H1 (cell line): ENCODE measurements around the gene PKDREJ. TPM values are rescaled to one million over a fixed set of nuclear protein-coding genes. Genes with fewer than 3 reads are reported as not detected.

Experiments used
- CTCF ChIA-PET: fragments of 300-600 bp; sonication (Branson Sonifier 250); formaldehyde crosslinking; loops from one replicate; lab custom pipeline; 2021; ENCODE audit not compliant: partially characterized antibody; lab: Charles Lee
- POLR2A ChIA-PET: fragments of 300-600 bp; sonication (Branson Sonifier 250); formaldehyde crosslinking; loops from one replicate; lab custom pipeline; 2021; ENCODE audit warnings: inconsistent platforms; ENCODE audit not compliant: partially characterized antibody; lab: Charles Lee
- DNase-seq, 2 experiments: peaks; one replicate each; pipeline versions ENCODE4 v3.0.0 to v3.0.0-alpha.2; 2010 to 2022; ENCODE audit warnings: low spot score in 2 of 2, low read depth in 1 of 2, mixed read lengths in 1 of 2
- FAIRE-seq: peaks from 2 replicates; lab custom pipeline; 2011; peaks lifted over from hg19 to GRCh38; lab: Jason Lieb, UNC
- H2AFZ ChIP-seq: 2 replicates; pipeline ENCODE4 v1.8.1; 2012; ENCODE audit warnings: low read length, inconsistent platforms
- H2AK5ac ChIP-seq: 2 replicates; pipeline ENCODE4 v1.6.1; 2013; ENCODE audit warnings: low read depth, low read length
- H2BK120ac ChIP-seq: replicated peaks from 2 replicates; pipeline ENCODE3; 2013; ENCODE audit warnings: low read depth, low read length, inconsistent platforms
- H2BK12ac ChIP-seq: 2 replicates; pipeline ENCODE4 v1.6.1; 2013; ENCODE audit warnings: low read depth, low read length
- H2BK15ac ChIP-seq: 2 replicates; pipeline ENCODE4 v1.6.1; 2013; ENCODE audit warnings: low read length
- H2BK20ac ChIP-seq: 2 replicates; pipeline ENCODE4 v1.6.1; 2013; ENCODE audit warnings: low read length
- H2BK5ac ChIP-seq: 2 replicates; pipeline ENCODE4 v1.6.1; 2013; ENCODE audit warnings: low read depth, low read length
- H3K14ac ChIP-seq: 2 replicates; pipeline ENCODE4 v1.6.1; 2013; ENCODE audit warnings: inconsistent platforms; ENCODE audit not compliant: insufficient read length
- H3K18ac ChIP-seq: 2 replicates; pipeline ENCODE4 v1.6.1; 2013; ENCODE audit warnings: low read length; ENCODE audit errors: extremely low read depth
- H3K23ac ChIP-seq: 2 replicates; pipeline ENCODE4 v1.6.1; 2013; ENCODE audit warnings: inconsistent platforms; ENCODE audit not compliant: insufficient read length
- H3K23me2 ChIP-seq: 2 replicates; pipeline ENCODE4 v1.6.1; 2013; ENCODE audit warnings: low read depth, low read length
- H3K27ac ChIP-seq: 2 replicates; pipeline ENCODE4 v1.6.1; 2011; ENCODE audit warnings: low read depth, low read length, inconsistent platforms
- H3K27me3 ChIP-seq, 4 experiments: replicated peaks in 1 of 4; 1 replicate in 1 of 4; 2 replicates in 3 of 4; pipeline versions ENCODE4 v1.6.1 to v1.8.1; 2011 to 2013; ENCODE audit warnings: low read length in 3 of 4, mild to moderate bottlenecking in 3 of 4, inconsistent platforms in 2 of 4, mixed read lengths in 2 of 4, moderate library complexity in 1 of 4; ENCODE audit not compliant: control insufficient read depth in 3 of 4, insufficient read depth in 3 of 4; ENCODE audit errors: extremely low read depth in 1 of 4
- H3K36me3 ChIP-seq, 4 experiments: 2 replicates each; pipeline versions ENCODE4 v1.6.1 to v1.8.1; 2011 to 2013; ENCODE audit warnings: mild to moderate bottlenecking in 4 of 4, low read length in 3 of 4, moderate library complexity in 2 of 4, control low read depth in 1 of 4, inconsistent platforms in 1 of 4; ENCODE audit not compliant: insufficient read depth in 4 of 4, control insufficient read depth in 2 of 4
- H3K4ac ChIP-seq: replicated peaks from 2 replicates; pipeline ENCODE3; 2013; ENCODE audit warnings: low read length, low read depth, mixed read lengths, inconsistent platforms; ENCODE audit not compliant: insufficient read length
- H3K4me1 ChIP-seq, 4 experiments: replicated peaks in 1 of 4; 1 replicate in 1 of 4; 2 replicates in 3 of 4; pipeline versions ENCODE4 v1.6.1 to v1.8.1; 2011 to 2013; ENCODE audit warnings: low read length in 3 of 4, inconsistent platforms in 2 of 4, mixed read lengths in 1 of 4; ENCODE audit not compliant: insufficient read depth in 4 of 4, control insufficient read depth in 3 of 4
- H3K4me2 ChIP-seq, 2 experiments: 2 replicates each; pipeline versions ENCODE4 v1.6.1 to v1.8.1; 2011 to 2013; ENCODE audit warnings: low read depth in 2 of 2, low read length in 2 of 2, control low read depth in 1 of 2, inconsistent platforms in 1 of 2, mild to moderate bottlenecking in 1 of 2; ENCODE audit not compliant: insufficient read depth in 1 of 2
- H3K4me3 ChIP-seq, 4 experiments: fragments of 200-600, 300-600 bp in 1 of 4; sonication (generic), shearing (Covaris generic), sonication (Bioruptor Twin) in 1 of 4; 2 replicates each; pipeline versions ENCODE4 v1.5.1 to v1.8.1; 2011 to 2016; ENCODE audit warnings: low read length in 4 of 4, low read depth in 3 of 4, control low read depth in 2 of 4, inconsistent platforms in 2 of 4, mild to moderate bottlenecking in 2 of 4, mixed read lengths in 1 of 4, moderate library complexity in 1 of 4; ENCODE audit not compliant: insufficient read depth in 2 of 4; ENCODE audit errors: extremely low read depth in 1 of 4
- H3K56ac ChIP-seq: replicated peaks from 2 replicates; pipeline ENCODE3; 2013; ENCODE audit warnings: low read depth, mild to moderate bottlenecking, mixed read lengths, low read length, inconsistent platforms; ENCODE audit not compliant: insufficient read length
- H3K79me1 ChIP-seq: 2 replicates; pipeline ENCODE4 v1.6.1; 2013; ENCODE audit warnings: low read depth, low read length, control low read depth
- H3K79me2 ChIP-seq, 2 experiments: 2 replicates each; pipeline versions ENCODE4 v1.6.1 to v1.8.1; 2012 to 2013; ENCODE audit warnings: low read length in 2 of 2, mild to moderate bottlenecking in 2 of 2, inconsistent platforms in 1 of 2; ENCODE audit not compliant: insufficient read depth in 2 of 2, control insufficient read depth in 1 of 2
- H3K9ac ChIP-seq, 4 experiments: replicated peaks in 1 of 4; 1 replicate in 1 of 4; 2 replicates in 3 of 4; pipeline versions ENCODE4 v1.6.1 to v1.8.1; 2011 to 2013; ENCODE audit warnings: low read depth in 3 of 4, low read length in 3 of 4, control low read depth in 2 of 4, mild to moderate bottlenecking in 2 of 4, moderate library complexity in 2 of 4, inconsistent platforms in 1 of 4; ENCODE audit errors: extremely low read depth in 1 of 4
- H3K9me3 ChIP-seq, 2 experiments: 2 replicates each; pipeline versions ENCODE4 v1.6.1 to v1.8.1; 2012 to 2013; ENCODE audit warnings: mild to moderate bottlenecking in 2 of 2, moderate library complexity in 2 of 2, control low read depth in 1 of 2, inconsistent platforms in 1 of 2, low read depth in 1 of 2, low read length in 1 of 2, mixed read lengths in 1 of 2; ENCODE audit not compliant: insufficient read depth in 2 of 2
- H4K20me1 ChIP-seq, 2 experiments: replicated peaks in 1 of 2; 2 replicates each; pipeline versions ENCODE3 to v1.8.1; 2011 to 2013; ENCODE audit warnings: inconsistent platforms in 2 of 2, low read length in 2 of 2, mild to moderate bottlenecking in 1 of 2; ENCODE audit not compliant: insufficient read depth in 2 of 2, control insufficient read depth in 1 of 2
- H4K5ac ChIP-seq: 2 replicates; pipeline ENCODE4 v1.6.1; 2013; ENCODE audit warnings: low read length, low read depth, mixed read lengths, inconsistent platforms; ENCODE audit not compliant: insufficient read length
- H4K8ac ChIP-seq: 2 replicates; pipeline ENCODE4 v1.8.0; 2013; ENCODE audit warnings: mild to moderate bottlenecking, moderate library complexity, low read length, inconsistent platforms; ENCODE audit not compliant: insufficient read depth; ENCODE audit errors: extremely low read depth
- H4K91ac ChIP-seq: replicated peaks from 2 replicates; pipeline ENCODE3; 2013; ENCODE audit warnings: low read length, mixed read lengths, inconsistent platforms; ENCODE audit not compliant: insufficient read length
- CBX8 ChIP-seq: fragments of 300-800, 300-1000 bp; sonication (generic); IDR thresholded peaks from 2 replicates; pipeline ENCODE4 v1.7.1; 2016; ENCODE audit warnings: low read depth, low read length, borderline replicate concordance
- GABPA ChIP-seq: IDR thresholded peaks from 2 replicates; pipeline ENCODE4 v1.6.1; 2011; ENCODE audit warnings: mild to moderate bottlenecking, low read length, moderate library complexity, borderline replicate concordance; ENCODE audit not compliant: insufficient read depth
- KDM4A ChIP-seq: IDR thresholded peaks from one replicate; pipeline ENCODE4 v1.7.1; 2012; ENCODE audit warnings: low read depth, mild to moderate bottlenecking, moderate library complexity, low read length, inconsistent platforms; ENCODE audit not compliant: severe bottlenecking
- POLR2AphosphoS5 ChIP-seq: IDR thresholded peaks from 2 replicates; pipeline ENCODE4 v1.6.1; 2011; ENCODE audit warnings: low read depth, low read length
- RNF2 ChIP-seq: fragments of 200-900, 300-1000 bp; sonication (generic); IDR thresholded peaks from 2 replicates; pipeline ENCODE4 v1.7.1; 2016; ENCODE audit warnings: borderline replicate concordance, low read depth, mild to moderate bottlenecking, antibody characterized with exemption, low read length; ENCODE audit not compliant: poor library complexity, severe bottlenecking; ENCODE audit errors: missing control alignments
- SIRT6 ChIP-seq: IDR thresholded peaks from one replicate; pipeline ENCODE4 v1.7.1; 2012; ENCODE audit warnings: low read length, inconsistent platforms
- SUZ12 ChIP-seq: fragments of 200-600 bp; sonication (generic); IDR thresholded peaks from 2 replicates; pipeline ENCODE4 v1.6.1; 2012; ENCODE audit warnings: mild to moderate bottlenecking, inconsistent platforms, low read length, moderate library complexity, mixed read lengths
- TAF1 ChIP-seq: IDR thresholded peaks from 2 replicates; pipeline ENCODE4 v1.6.1; 2011; ENCODE audit warnings: mild to moderate bottlenecking, low read depth, low read length
- TCF12 ChIP-seq: IDR thresholded peaks from 2 replicates; pipeline ENCODE4 v1.6.1; 2011; ENCODE audit warnings: low read depth, mild to moderate bottlenecking, low read length
- TEAD4 ChIP-seq: IDR thresholded peaks from 2 replicates; pipeline ENCODE4 v1.6.1; 2012; ENCODE audit warnings: low read depth, low read length, inconsistent platforms, mixed read lengths
- WGBS, 2 experiments: shearing (Covaris generic) in 1 of 2; methylation state at CpG; one replicate each; pipeline versions ENCODE4 v1.1.6 to v1.1.7; 2013 to 2015; ENCODE audit warnings: low lambda C conversion rate in 2 of 2, mixed read lengths in 2 of 2, inconsistent platforms in 1 of 2, low coverage in 1 of 2, missing lambda C conversion rate in 1 of 2; ENCODE audit not compliant: insufficient replicate concordance in 2 of 2, insufficient coverage in 1 of 2, insufficient read length in 1 of 2; ENCODE audit errors: extremely low coverage in 1 of 2, missing lambda C conversion rate in 1 of 2; 5-methylcytosine and 5-hydroxymethylcytosine counted together
- polyA plus RNA-seq, 7 experiments: library from polyadenylated mRNA; depleted of rRNA in 3 of 7; stranded (reverse) in 5 of 7; unstranded in 2 of 7; fragments of >200 nt in 5 of 7; fragments of 200-250 nt in 2 of 7; gene quantifications; 1 replicate in 5 of 7; 2 replicates in 1 of 7; 4 replicates in 1 of 7; pipeline versions ENCODE4 v1.2.1 to v1.2.3, GENCODE V29; 2011 to 2013; ENCODE audit warnings: missing spikeins in 2 of 7, mixed read lengths in 2 of 7
- total RNA-seq: library from RNA; stranded (reverse); fragmentation: NEBNext Ultra II Directional; extraction: Animal tissue kit (Norgen Biotek cat#: 25700); gene quantifications from 2 replicates; pipeline ENCODE4 v1.2.1, GENCODE V29; 2021
- TF ChIP-seq, protein P1 (sequence below): IDR thresholded peaks from 2 replicates; pipeline ENCODE4 v1.6.1; 2011; ENCODE audit warnings: low read depth, mild to moderate bottlenecking, low read length; ENCODE audit not compliant: insufficient read depth

The PKDREJ gene
- total and polyA plus RNA-seq, 2 of the 8 experiments (the other 6 are each of a cell fraction or from before 2014, with no cell fraction given): 0.02 to 0.04 TPM

DNA sequence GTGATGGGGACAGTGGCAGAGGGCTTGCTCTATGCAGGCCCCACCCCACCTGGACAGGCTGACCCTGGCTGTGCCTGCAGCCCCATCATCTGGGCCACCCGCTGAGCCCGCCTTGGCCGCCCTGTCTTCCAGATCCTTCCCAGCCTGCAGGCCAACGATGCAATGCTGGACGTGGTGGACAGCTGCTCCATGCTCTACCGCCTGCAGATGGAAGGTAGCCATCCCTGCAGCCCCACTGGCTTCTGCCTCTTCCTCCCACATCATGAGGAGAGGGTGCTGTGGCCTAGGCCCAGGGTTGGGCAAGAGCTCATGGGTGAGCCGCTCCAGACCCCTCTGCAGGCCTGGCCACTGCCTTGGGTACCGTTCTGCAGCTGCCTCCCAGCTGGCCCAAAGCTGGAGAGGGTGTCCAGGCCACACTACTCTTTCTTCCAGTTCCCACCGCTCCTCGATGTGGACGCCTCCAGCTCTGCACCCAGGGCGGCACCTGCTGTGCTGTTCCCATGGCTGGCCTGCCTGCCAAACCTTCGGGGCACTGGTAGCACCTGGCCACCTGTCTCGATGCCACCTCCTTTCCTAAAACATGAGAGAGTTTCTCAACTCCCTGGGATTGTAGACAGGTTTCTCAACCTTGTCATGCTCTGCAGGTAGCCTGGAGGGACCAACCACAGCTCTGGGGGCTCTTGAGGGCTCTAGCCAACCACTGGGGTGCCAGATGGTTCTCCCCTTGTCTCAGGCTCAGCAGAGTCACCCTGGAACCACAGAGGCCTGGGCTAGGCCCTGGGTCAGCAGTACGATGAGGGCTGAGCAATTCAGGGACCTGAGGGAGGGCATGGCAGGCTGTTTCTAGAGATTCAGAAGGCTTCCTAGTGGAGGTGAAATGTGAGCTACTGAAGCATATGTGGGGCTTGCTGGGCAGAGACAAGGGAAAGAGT lies 24.1 kb upstream of the PKDREJ start:
- Histone ChIP-seq H3K56ac (no peak overlapping the region), H3K79me2 (no peaks in the 10 kb centered on the region), H3K23ac (no peak overlapping the region), H2BK120ac (no peak overlapping the region), H2BK5ac (no peak overlapping the region), H2BK12ac (no peak overlapping the region), H4K5ac (no peak overlapping the region), H4K91ac (no peak overlapping the region), H3K23me2 (no peaks in the 10 kb centered on the region), H3K36me3 (peaks cover 0 to 7% (median 1%) of the 10 kb centered on the region in 4 experiments; a peak in 3 of 8 replicates), H3K4me1 (no peaks in the 10 kb centered on the region), H3K27me3 (no peaks in the 10 kb centered on the region), H3K14ac (no peak overlapping the region), H4K20me1 (peaks cover 0 to 3% of the 10 kb centered on the region in 2 experiments), H3K9ac (no peak overlapping the region), H2BK20ac (no peak overlapping the region), H3K18ac (no peak overlapping the region), H3K4me3 (no peak overlapping the region), H3K4me2 (no peak overlapping the region), H3K9me3 (no peaks in the 10 kb centered on the region), H3K79me1 (no peaks in the 10 kb centered on the region; the same call in 1 of the 2 replicates)
- FAIRE-seq (no peak), DNase-seq (no peak)
- CTCF ChIA-PET: interaction anchor here (0.6 to 1.3 kb wide), 3 partner anchors 176 to 281 kb away, joined by 3 to 8 read pairs (median 3); no protein-coding TSS in a partner anchor
- POLR2A ChIA-PET: interaction anchor here (1.5 kb wide), 1 partner anchor 8 kb away, joined by 5 read pairs; no protein-coding TSS in a partner anchor
- TF ChIP-seq RNF2: no peak
- no peak for TF ChIP-seq KDM4A
- TF ChIP-seq TEAD4: no peak
- no peak for TF ChIP-seq TCF12
- no peak for TF ChIP-seq SUZ12
- TF ChIP-seq, protein P1, sequence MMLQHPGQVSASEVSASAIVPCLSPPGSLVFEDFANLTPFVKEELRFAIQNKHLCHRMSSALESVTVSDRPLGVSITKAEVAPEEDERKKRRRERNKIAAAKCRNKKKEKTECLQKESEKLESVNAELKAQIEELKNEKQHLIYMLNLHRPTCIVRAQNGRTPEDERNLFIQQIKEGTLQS: no peak
- TF ChIP-seq CBX8: no peak
- TF ChIP-seq GABPA: no peak
- no peak for TF ChIP-seq POLR2AphosphoS5
- no peak for TF ChIP-seq SIRT6
- no peak for TF ChIP-seq TAF1
- TF ChIP-seq, all 59 proteins: peak for 0
- Histone ChIP-seq H2AK5ac (no peak overlapping the region), H3K27ac (no peak overlapping the region), H2AFZ (no peak overlapping the region), H2BK15ac (no peak overlapping the region), H3K4ac (no peak overlapping the region), H4K8ac (no peak overlapping the region)
- WGBS, 2 experiments: 93% methylated on average over 15 of the region's 15 CpGs; no CpG with 5 or more reads in 1 of the 2 experiments
